Stromal cell of bone marrow (primary cell): ENCODE measurements around the gene ATP11A.
"Not testable (repeated sequence)": the region's sequence is repeated elsewhere in the genome, so short reads cannot be mapped to it uniquely, and the experiment has no call there.

Experiments
- DNase-seq: peaks from one replicate; pipeline ENCODE4 v3.0.0-alpha.2; 2012; ENCODE audit warnings: low read depth

ATP11A gene

GRCh38 chr13:112880976-112881540, 191.2 kb downstream of the ATP11A start:
- no peak for DNase-seq

GRCh38 chr13:112881656-112882554, 192.1 kb downstream of the ATP11A start:
- no peak for DNase-seq

GRCh38 chr13:112882555-112883024, 192.8 kb downstream of the ATP11A start:
- no peak for DNase-seq

- DNase-seq: no peak
These were observed 193.6 kb downstream of the ATP11A start for GRCh38 chr13:112883241-112883945.

GRCh38 chr13:112884700-112885099, 194.9 kb downstream of the ATP11A start:
- not testable (repeated sequence) for DNase-seq

- DNase-seq: no peak
These were observed 195.5 kb downstream of the ATP11A start for GRCh38 chr13:112885242-112885781.

- peak; percentile 58 for DNase-seq
These were observed 196.0 kb downstream of the ATP11A start for GRCh38 chr13:112885782-112886268.

- DNase-seq: no peak
These were observed 197.3 kb downstream of the ATP11A start for GRCh38 chr13:112887151-112887550.

GRCh38 chr13:112887557-112887991, 197.7 kb downstream of the ATP11A start:
- DNase-seq: no peak

- no peak for DNase-seq
These were observed 198.6 kb downstream of the ATP11A start for GRCh38 chr13:112888238-112889111.

GRCh38 chr13:112889351-112890290, 199.8 kb downstream of the ATP11A start:
- no peak for DNase-seq

GRCh38 chr13:112890316-112891145, 200.7 kb downstream of the ATP11A start:
- no peak for DNase-seq

GRCh38 chr13:112891477-112892401, 201.9 kb downstream of the ATP11A start:
- no peak for DNase-seq

- no peak for DNase-seq
These were observed 202.8 kb downstream of the ATP11A start for GRCh38 chr13:112892426-112893206.

- DNase-seq: no peak
These were observed 203.3 kb downstream of the ATP11A start for GRCh38 chr13:112893207-112893569.

GRCh38 chr13:112893570-112894422, 204.0 kb downstream of the ATP11A start:
- DNase-seq: no peak

GRCh38 chr13:112894423-112894672, 204.5 kb downstream of the ATP11A start:
- DNase-seq: no peak
